K562 (cell line): ENCODE results near the gene ARHGAP26. TPM values are rescaled to one million over a fixed set of nuclear protein-coding genes. Genes with fewer than 3 reads are reported as not detected.

ENCODE experiments used
- ATAC-seq: fragments of 200-7000 bp; cut with Tn5 transposase; 3 replicates; pipeline ENCODE4 v1.9.1; 2020; ENCODE audit warnings: moderate library complexity
- BruUV-seq: library from RNA; stranded (reverse); fragments of 400-500 nt; replicated peaks from 2 replicates; lab custom pipeline; 2021; lab: Mats Ljungman, UMichigan
- CTCF ChIA-PET: fragments of 300-600 bp; formaldehyde crosslinking; extraction: SDS; loops from one replicate; lab custom pipeline; 2021; ENCODE audit warnings: low intra/inter-chr PET ratio; lab: Yijun Ruan, JAX
- POLR2A ChIA-PET: fragments of 300-600, 350-650 bp; sonication (Branson Sonifier 250); formaldehyde crosslinking; extraction: SDS; loops from one replicate; lab custom pipeline; 2021; ENCODE audit warnings: antibody characterized with exemption, inconsistent platforms; lab: Yijun Ruan, JAX
- DNase-seq, 4 experiments: peaks; one replicate each; pipeline versions ENCODE4 v3.0.0 to v3.0.0-alpha.2; 2011 to 2018; ENCODE audit warnings: low spot score in 3 of 4, mixed read lengths in 3 of 4; ENCODE audit errors: extremely low read depth in 1 of 4
- FAIRE-seq: peaks from 2 replicates; lab custom pipeline; 2011; peaks lifted over from hg19 to GRCh38; lab: Jason Lieb, UNC
- H2AFZ ChIP-seq: 2 replicates; pipeline ENCODE4 v1.6.0; 2011; ENCODE audit warnings: low read depth, low read length, control low read depth, inconsistent platforms
- H3K27ac ChIP-seq: fragments of 200-600 bp; 3 replicates; pipeline ENCODE4 v1.8.0; 2011; ENCODE audit warnings: low read depth, mild to moderate bottlenecking, control low read depth, inconsistent platforms, low read length, moderate library complexity, mixed read lengths; ENCODE audit errors: extremely low read depth
- H3K27me3 ChIP-seq, 2 experiments: fragments of 300-600 bp in 1 of 2; 2 replicates in 1 of 2; 3 replicates in 1 of 2; pipeline versions ENCODE4 v1.6.0 to v1.8.0; 2011; ENCODE audit warnings: inconsistent platforms in 2 of 2, low read length in 2 of 2, mild to moderate bottlenecking in 1 of 2, mixed read lengths in 1 of 2, moderate library complexity in 1 of 2; ENCODE audit not compliant: control insufficient read depth in 2 of 2, insufficient read depth in 2 of 2
- H3K36me3 ChIP-seq: fragments of 300-600 bp; 3 replicates; pipeline ENCODE4 v1.8.0; 2011; ENCODE audit warnings: mild to moderate bottlenecking, low read length, inconsistent platforms; ENCODE audit not compliant: control insufficient read depth, insufficient read depth
- H3K4me1 ChIP-seq, 2 experiments: fragments of 200-600 bp in 1 of 2; replicated peaks in 1 of 2; 2 replicates in 1 of 2; 3 replicates in 1 of 2; pipeline versions ENCODE4 v1.5.1 to v1.8.0; 2011; ENCODE audit warnings: inconsistent platforms in 2 of 2, low read length in 2 of 2, mild to moderate bottlenecking in 1 of 2, mixed read lengths in 1 of 2, moderate library complexity in 1 of 2; ENCODE audit not compliant: control insufficient read depth in 2 of 2, insufficient read depth in 2 of 2
- H3K4me2 ChIP-seq: 2 replicates; pipeline ENCODE4 v1.6.1; 2011; ENCODE audit warnings: low read length, control low read depth, inconsistent platforms, mixed read lengths; ENCODE audit not compliant: insufficient read depth
- H3K4me3 ChIP-seq: fragments of 200-600 bp; sonication (generic), shearing (Covaris generic); 2 replicates; pipeline ENCODE4 v1.5.1; 2016; ENCODE audit warnings: control low read depth, inconsistent platforms
- H3K79me2 ChIP-seq: fragments of 200-600 bp; 3 replicates; pipeline ENCODE4 v1.8.0; 2011; ENCODE audit warnings: low read length, inconsistent platforms; ENCODE audit not compliant: control insufficient read depth, insufficient read depth
- H3K9ac ChIP-seq, 2 experiments: 2 replicates each; pipeline versions ENCODE4 v1.6.0 to v1.6.1; 2011; ENCODE audit warnings: low read depth in 2 of 2, low read length in 2 of 2, control low read depth in 1 of 2, inconsistent platforms in 1 of 2, mild to moderate bottlenecking in 1 of 2, mixed read lengths in 1 of 2; ENCODE audit not compliant: insufficient read depth in 1 of 2
- H3K9me1 ChIP-seq: one replicate; pipeline ENCODE4 v1.6.0; 2011; ENCODE audit warnings: inconsistent platforms, mild to moderate bottlenecking, low read length, moderate library complexity; ENCODE audit not compliant: control insufficient read depth, insufficient read depth
- H3K9me3 ChIP-seq: replicated peaks from 2 replicates; pipeline ENCODE4 v1.5.1; 2011; ENCODE audit warnings: low read depth, low read length, inconsistent platforms; ENCODE audit not compliant: control insufficient read depth, insufficient read depth
- H4K20me1 ChIP-seq: replicated peaks from 2 replicates; pipeline ENCODE4 v1.6.1; 2011; ENCODE audit warnings: low read length, inconsistent platforms, mixed read lengths; ENCODE audit not compliant: control insufficient read depth, insufficient read depth
- COPS2 ChIP-seq: fragments of 450-650 bp; conservative IDR thresholded peaks from 2 replicates; pipeline ENCODE4 v1.6.1; 2016; ENCODE audit warnings: mild to moderate bottlenecking, moderate library complexity
- E2F4 ChIP-seq: sonication (generic); formaldehyde crosslinking; IDR thresholded peaks from 2 replicates; pipeline ENCODE4 v1.8.0; 2022; ENCODE audit warnings: mild to moderate bottlenecking, low read depth, missing genetic modification reagents
- ELF1 ChIP-seq: fragments of 200-800 bp; sonication (Bioruptor generic); IDR thresholded peaks from 2 replicates; pipeline ENCODE4 v1.6.1; 2016; ENCODE audit warnings: missing genetic modification characterization, missing compliant biosample characterization
- EP300 ChIP-seq: IDR thresholded peaks from 2 replicates; pipeline ENCODE4 v1.6.1; 2012; ENCODE audit warnings: low read length, improper control_type of control experiment
- FOXJ2 ChIP-seq: fragments of 200-800 bp; sonication (Bioruptor generic); IDR thresholded peaks from 2 replicates; pipeline ENCODE4 v1.6.1; 2016; ENCODE audit warnings: missing genetic modification characterization, missing compliant biosample characterization
- RBM22 ChIP-seq: fragments of 200-400 bp; formaldehyde crosslinking; IDR thresholded peaks from 2 replicates; pipeline ENCODE4 v1.6.1; 2018; ENCODE audit warnings: low read length, low read depth; ENCODE audit not compliant: poor library complexity, severe bottlenecking
- SOX6 ChIP-seq: fragments of 450-650 bp; IDR thresholded peaks from 2 replicates; pipeline ENCODE4 v1.6.1; 2014; ENCODE audit warnings: mild to moderate bottlenecking
- SREBF1 ChIP-seq: fragments of 150-350 bp; IDR thresholded peaks from 2 replicates; pipeline ENCODE4 v1.6.1; 2014; ENCODE audit warnings: antibody characterized with exemption, low read depth, low read length, borderline replicate concordance
- ZNF717 ChIP-seq: fragments of 250-450 bp; sonication (Bioruptor Pico); IDR thresholded peaks from 2 replicates; pipeline ENCODE4 v1.5.0; 2021
- WGBS: fragments of 100-300 bp; shearing (Covaris generic); methylation state at CpG from one replicate; pipeline ENCODE4 v1.1.6; 2016; ENCODE audit warnings: low coverage, mixed read lengths; ENCODE audit not compliant: insufficient coverage; ENCODE audit errors: missing lambda C conversion rate; 5-methylcytosine and 5-hydroxymethylcytosine counted together
- in situ Hi-C: fragments of 300-500 bp; cut with MboI; formaldehyde crosslinking; loops from 4 replicates; pipeline ENCODE4 v1.15.0; 2018; ENCODE audit warnings: inconsistent platforms, mixed read lengths
- intact Hi-C: fragments of 100-400 bp; cut with micrococcal nuclease; formaldehyde crosslinking; loops from 2 replicates; pipeline ENCODE4 v1.14.2; 2022
- polyA plus RNA-seq, 8 experiments: library from polyadenylated mRNA; depleted of rRNA in 4 of 8; stranded (reverse) in 5 of 8; unstranded in 3 of 8; fragments of >200 nt; fragmentation: Nextera tagmentation in 2 of 8; fragmentation: Illumina TruSeq in 1 of 8; extraction: Ambion mirVana in 2 of 8; extraction: Trizol in 1 of 8; gene quantifications; 2 replicates each; pipeline versions ENCODE4 v1.2.1 to v1.2.3, GENCODE V29; 2011 to 2014; ENCODE audit warnings: inconsistent platforms in 1 of 8, missing spikeins in 1 of 8
- total RNA-seq, 7 experiments: library from RNA; depleted of rRNA in 6 of 7; stranded (reverse); fragments of >200 nt in 6 of 7; fragmentation: Illumina TruSeq in 2 of 7; extraction: Trizol in 2 of 7; gene quantifications; 2 replicates each; pipeline versions ENCODE4 v1.2.1 to v1.2.3, GENCODE V29; 2011 to 2021; ENCODE audit warnings: low replicate concordance in 1 of 7

The ARHGAP26 gene
- total and polyA plus RNA-seq, 9 of the 15 experiments (the other 6 are each of a cell fraction or from before 2014, with no cell fraction given), result 0.13 to 1.1 (median 0.55) TPM

- no peak for FAIRE-seq
- WGBS, result 0% methylated on average over 3 of the region's 3 CpGs
Measured at GRCh38 chr5:142966121-142966420, 195.9 kb downstream of the ARHGAP26 start.

DNA sequence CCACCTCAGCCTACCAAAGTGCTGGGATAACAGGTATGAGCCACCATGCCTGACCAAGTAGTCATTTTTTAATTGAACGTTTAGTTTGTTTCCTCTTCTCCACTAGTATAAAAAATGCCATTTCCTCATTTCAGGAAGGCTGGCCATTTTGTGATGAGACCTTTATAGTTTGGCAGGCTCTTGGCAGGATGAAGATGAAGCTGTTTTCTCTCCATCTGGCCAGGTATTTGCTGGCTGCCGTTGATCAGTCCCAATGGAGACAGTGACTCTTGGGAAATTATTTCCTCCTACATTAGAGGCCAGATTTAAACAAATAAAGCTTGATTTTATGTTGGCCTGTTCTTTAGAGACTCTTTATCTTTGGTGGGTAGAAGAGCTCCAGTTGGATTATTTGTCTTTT lies 199.0 kb downstream of the ARHGAP26 start:
- WGBS, result 0% methylated on average over 2 of the region's 2 CpGs
- intact Hi-C loops (no loop called here), in situ Hi-C loops (no loop called here)
- Histone ChIP-seq H3K79me2 (no peaks in the 10 kb centered on the region), H3K36me3 (no peaks in the 10 kb centered on the region), H3K27me3 (no peaks in the 10 kb centered on the region; a peak in 1 of 5 replicates), H3K9me1 (no peaks in the 10 kb centered on the region), H3K27ac (no peak overlapping the region), H2AFZ (no peak overlapping the region), H3K4me1 (no peaks in the 10 kb centered on the region), H3K9me3 (no peaks in the 10 kb centered on the region), H4K20me1 (no peaks in the 10 kb centered on the region), H3K9ac (no peak overlapping the region), H3K4me3 (no peak overlapping the region), H3K4me2 (no peak overlapping the region)
- ChIA-PET CTCF (no interaction called here), POLR2A (interaction anchor here (0.6 kb wide), 1 partner anchor 23 kb away, joined by 4 read pairs; no protein-coding TSS in a partner anchor)
- DNase-seq (no peak), ATAC-seq (no peak), FAIRE-seq (no peak)
- no peak for TF ChIP-seq ELF1 (tag)
- no peak for TF ChIP-seq RBM22
- no peak for TF ChIP-seq EP300
- BruUV-seq, result no TSS peak

More at GRCh38 chr5:142966121-142966420, 195.9 kb downstream of the ARHGAP26 start:
- DNase-seq (no peak), ATAC-seq (no peak)
- H3K9me3 ChIP-seq, result no peaks in the 10 kb centered on the region
- no peak overlapping the region for H3K27ac ChIP-seq
- ChIA-PET CTCF (interaction anchor here (0.6 kb wide), 1 partner anchor 240 kb away, joined by 3 read pairs; no protein-coding TSS in a partner anchor), POLR2A (no interaction called here)
- intact Hi-C loops, result no loop called here
- in situ Hi-C loops, result no loop called here
- no peaks in the 10 kb centered on the region for H4K20me1 ChIP-seq
- TF ChIP-seq FOXJ2 (tag) (no peak), E2F4 (no peak), ZNF717 (CRISPR knock-in tag) (no peak), COPS2 (no peak), SOX6 (no peak), SREBF1 (no peak)
- H3K9me1 ChIP-seq, result no peaks in the 10 kb centered on the region
- H3K4me3 ChIP-seq, result no peak overlapping the region
- no peak overlapping the region for H3K9ac ChIP-seq
- H3K4me2 ChIP-seq, result no peak overlapping the region
- BruUV-seq, result no TSS peak
- H2AFZ ChIP-seq, result no peak overlapping the region
- no peaks in the 10 kb centered on the region for H3K36me3 ChIP-seq
- no peaks in the 10 kb centered on the region for H3K27me3 ChIP-seq
- H3K79me2 ChIP-seq, result no peaks in the 10 kb centered on the region
- no peaks in the 10 kb centered on the region for H3K4me1 ChIP-seq
